DND-41 (cell line): ENCODE results near the gene E2F4.

ENCODE experiments used
- CTCF ChIP-seq: IDR thresholded peaks from 2 replicates; pipeline ENCODE4 v1.5.1; 2012; ENCODE audit warnings: borderline replicate concordance, low read length, moderate library complexity, mild to moderate bottlenecking; ENCODE audit not compliant: poor library complexity, severe bottlenecking; ENCODE audit errors: extremely low read depth
- EZH2 ChIP-seq: IDR thresholded peaks from 3 replicates; pipeline ENCODE4 v1.6.1; 2012; ENCODE audit warnings: borderline replicate concordance, low read depth, mild to moderate bottlenecking, moderate library complexity, low read length, inconsistent platforms; ENCODE audit not compliant: severe bottlenecking

- TF ChIP-seq CTCF (no peak), EZH2 (no peak)
Measured at GRCh38 chr16:67177743-67178699, 13.9 kb upstream of the E2F4 start.
